GM19043 (cell line): Measurements from ENCODE around the gene LRGUK.

Experiments
- ATAC-seq: cut with Tn5 transposase; IDR thresholded peaks from one replicate; pipeline ENCODE4 v1.9.1; 2021; ENCODE audit warnings: low read depth; ENCODE audit not compliant: unreplicated experiment

The LRGUK gene

GRCh38 chr7:134122980-134123379 is 4.2 kb upstream of the LRGUK start:
- ATAC-seq = no peak

- no peak for ATAC-seq
These were observed 994 bp upstream of the LRGUK start for GRCh38 chr7:134126146-134126545.

- ATAC-seq = no peak
These were observed 559 bp upstream of the LRGUK start for GRCh38 chr7:134126596-134126965.

GRCh38 chr7:134128829-134129228 is 1.7 kb downstream of the LRGUK start:
- no peak for ATAC-seq

- no peak for ATAC-seq
These were observed 2.9 kb downstream of the LRGUK start for GRCh38 chr7:134129856-134130523.

- no peak for ATAC-seq
These were observed 6.9 kb downstream of the LRGUK start for GRCh38 chr7:134134004-134134403.

- ATAC-seq = peak; percentile 96
These were observed 14.0 kb downstream of the LRGUK start for GRCh38 chr7:134140889-134141867.

- no peak for ATAC-seq
These were observed 14.7 kb downstream of the LRGUK start for GRCh38 chr7:134141868-134142264.

GRCh38 chr7:134153493-134154136 is 26.5 kb downstream of the LRGUK start:
- ATAC-seq = no peak

- no peak for ATAC-seq
These were observed 27.5 kb downstream of the LRGUK start for GRCh38 chr7:134154581-134155130.

GRCh38 chr7:134155206-134155605 is 28.1 kb downstream of the LRGUK start:
- ATAC-seq = no peak

GRCh38 chr7:134155871-134156270 is 28.7 kb downstream of the LRGUK start:
- ATAC-seq = no peak

GRCh38 chr7:134165252-134165651 is 38.1 kb downstream of the LRGUK start:
- ATAC-seq = no peak

GRCh38 chr7:134167250-134167649 is 40.1 kb downstream of the LRGUK start:
- no peak for ATAC-seq

- ATAC-seq = no peak
These were observed 40.7 kb downstream of the LRGUK start for GRCh38 chr7:134167841-134168240.

GRCh38 chr7:134174795-134175261 is 47.7 kb downstream of the LRGUK start:
- peak; percentile 98 for ATAC-seq

- ATAC-seq = no peak
These were observed 48.3 kb downstream of the LRGUK start for GRCh38 chr7:134175334-134176036.

GRCh38 chr7:134176037-134176350 is 48.9 kb downstream of the LRGUK start:
- ATAC-seq = no peak

- ATAC-seq = no peak
These were observed 52.2 kb downstream of the LRGUK start for GRCh38 chr7:134179036-134180011.
